HepG2 (cell line): ENCODE data around the gene NPY4R2.
"Not testable (repeated sequence)": the region's sequence is repeated elsewhere in the genome, so short reads cannot be mapped to it uniquely, and the experiment has no call there.

Source experiments
- DR1 ChIP-seq: sonication (generic); formaldehyde crosslinking; IDR thresholded peaks from 2 replicates; pipeline ENCODE4 v1.8.0; 2021; ENCODE audit warnings: mild to moderate bottlenecking, missing genetic modification reagents, inconsistent platforms
- EP300 ChIP-seq, 3 experiments: sonication (generic) in 1 of 3; formaldehyde crosslinking in 1 of 3; IDR thresholded peaks; 2 replicates each; pipeline versions ENCODE4 v1.5.1 to v1.6.1; 2011 to 2020; ENCODE audit warnings: low read depth in 2 of 3, low read length in 2 of 3, borderline replicate concordance in 1 of 3, improper control_type of control experiment in 1 of 3, mild to moderate bottlenecking in 1 of 3, missing genetic modification reagents in 1 of 3, moderate library complexity in 1 of 3
- TCF7 ChIP-seq: sonication (generic); IDR thresholded peaks from 2 replicates; pipeline ENCODE4 v1.6.1; 2016; ENCODE audit warnings: antibody characterized with exemption, low read depth
- TERF1 ChIP-seq: sonication (generic); formaldehyde crosslinking; IDR thresholded peaks from 2 replicates; pipeline ENCODE4 v1.8.0; 2022; ENCODE audit warnings: mild to moderate bottlenecking, missing genetic modification reagents, moderate library complexity
- ZFP82 ChIP-seq: sonication (generic); formaldehyde crosslinking; IDR thresholded peaks from 2 replicates; pipeline ENCODE4 v1.5.1; 2020; ENCODE audit warnings: mild to moderate bottlenecking, missing genetic modification reagents, borderline replicate concordance
- ZNF274 ChIP-seq: sonication (generic); formaldehyde crosslinking; IDR thresholded peaks from 2 replicates; pipeline ENCODE4 v1.5.1; 2020; ENCODE audit warnings: mild to moderate bottlenecking, missing genetic modification reagents

- TF ChIP-seq TERF1 (CRISPR knock-in tag); EP300 (IDR thresholded peaks at IDR 0.05; ENCODE audit: low read depth in 2 of 2, low read length in 2 of 2); EP300 (CRISPR knock-in tag; IDR thresholded peaks at IDR 0.05; ENCODE audit: borderline replicate concordance); ZNF274 (CRISPR knock-in tag); TCF7; ZFP82 (CRISPR knock-in tag); DR1: not testable (repeated sequence)
Observed at GRCh38 chr10:47870887-47871286, 47.6 kb upstream of the NPY4R2 start.
